GM18508 (cell line): ENCODE measurements around the gene RCBTB1.
"Not testable (repeated sequence)": the region's sequence is repeated elsewhere in the genome, so short reads cannot be mapped to it uniquely, and the experiment has no call there.

Experiments
- ATAC-seq: cut with Tn5 transposase; IDR thresholded peaks from one replicate; pipeline ENCODE4 v1.9.1; 2021; ENCODE audit warnings: moderate number of reproducible peaks; ENCODE audit not compliant: insufficient read depth, unreplicated experiment

Gene RCBTB1

DNA sequence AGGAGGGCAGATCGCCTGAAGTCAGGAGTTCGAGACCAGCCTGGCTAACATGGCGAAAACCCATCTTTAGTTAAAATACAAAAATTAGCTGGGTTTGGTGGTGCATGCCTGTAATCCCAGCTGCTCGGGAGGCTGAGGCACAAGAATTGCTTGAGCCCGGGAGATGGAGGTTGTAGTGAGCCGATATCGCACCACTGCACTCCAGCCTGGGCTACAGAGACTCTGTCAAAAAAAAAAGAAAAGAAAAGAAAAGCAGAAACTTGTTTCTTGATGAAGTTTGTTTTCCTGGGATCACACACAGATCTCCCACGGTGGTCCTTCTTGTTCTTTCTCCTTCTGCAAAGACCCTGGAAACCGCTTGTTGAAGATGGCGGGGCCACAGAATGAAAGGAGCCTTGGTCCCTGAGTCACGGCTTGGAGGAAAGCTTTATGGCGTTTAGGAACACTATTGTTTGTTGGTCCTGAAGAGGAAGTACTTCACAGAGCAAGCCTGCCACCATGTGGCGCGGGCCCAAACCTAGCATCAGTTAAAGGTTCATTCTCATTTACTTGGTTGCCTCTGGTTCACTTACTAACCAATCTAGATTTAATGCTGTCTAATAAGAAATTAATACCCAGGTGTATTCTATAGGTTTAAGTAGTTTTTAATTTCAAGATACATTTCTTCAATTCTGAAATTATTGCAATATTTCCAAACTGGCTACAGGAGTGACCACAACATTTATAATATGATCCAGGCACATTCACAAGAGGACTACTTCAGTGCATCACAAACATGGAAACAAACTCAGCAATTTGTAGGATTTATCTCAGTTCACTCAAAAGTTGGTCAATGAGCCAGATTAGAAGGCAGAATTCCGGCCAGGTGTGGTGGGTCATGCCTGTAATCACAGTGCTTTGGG, 21.6 kb upstream of the RCBTB1 start:
- no peak for ATAC-seq

DNA sequence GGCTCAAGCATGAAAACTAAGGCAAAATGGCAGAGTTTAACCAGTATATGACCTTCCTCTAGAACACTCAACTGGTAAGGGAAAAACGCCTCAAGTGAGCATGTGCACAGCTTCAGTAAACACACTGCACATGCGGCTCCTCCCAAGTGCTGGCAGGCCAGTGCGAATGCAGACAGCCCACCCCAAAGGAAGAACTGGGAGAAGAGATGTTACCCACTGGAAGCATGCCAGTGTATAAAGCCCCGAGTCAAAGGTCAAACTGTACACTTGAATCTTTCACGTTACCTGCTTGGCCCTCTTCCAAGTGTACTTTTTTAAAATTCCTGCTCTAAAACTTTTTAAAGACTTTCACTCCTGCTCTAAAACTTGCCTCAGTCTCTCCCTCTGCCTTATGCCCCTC, 19.2 kb upstream of the RCBTB1 start:
- no peak for ATAC-seq

DNA sequence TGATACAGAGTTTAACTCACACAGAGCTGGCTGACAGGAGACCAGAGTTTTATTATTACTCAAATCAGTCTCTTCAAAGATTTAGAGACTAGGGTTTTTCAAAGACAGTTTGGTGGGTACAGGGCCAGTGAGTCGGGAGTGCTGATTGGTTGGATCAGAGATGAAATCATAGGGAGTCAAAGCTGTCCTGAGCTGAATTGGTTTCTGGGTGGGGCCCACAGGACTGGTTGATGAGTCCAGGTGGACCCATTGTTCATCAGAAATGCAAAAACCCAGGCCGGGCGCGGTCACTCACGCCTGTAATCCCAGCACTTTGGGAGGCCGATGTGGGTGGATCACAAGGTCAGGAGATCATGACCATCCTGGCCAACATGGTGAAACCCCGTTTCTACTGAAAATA, 17.3 kb upstream of the RCBTB1 start:
- not testable (repeated sequence) for ATAC-seq

DNA sequence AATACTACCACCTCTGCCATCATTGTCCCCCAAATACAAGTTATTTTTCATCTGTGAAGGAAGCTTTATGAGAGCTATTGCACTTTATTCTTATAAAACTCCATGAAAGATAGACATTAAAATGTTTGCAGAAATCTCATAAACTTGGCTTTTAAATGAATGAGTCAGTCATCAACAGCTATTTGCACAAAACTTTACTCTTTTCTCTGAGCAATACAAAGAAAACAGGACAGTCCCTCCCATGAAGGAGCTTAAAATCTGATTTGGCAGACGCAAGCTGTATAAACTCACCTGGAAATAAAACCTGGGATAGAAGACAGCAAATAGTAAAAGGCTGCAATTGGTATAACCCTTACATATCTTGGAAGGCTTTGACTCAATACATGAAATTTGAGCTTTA, 16.6 kb upstream of the RCBTB1 start:
- no peak for ATAC-seq

DNA sequence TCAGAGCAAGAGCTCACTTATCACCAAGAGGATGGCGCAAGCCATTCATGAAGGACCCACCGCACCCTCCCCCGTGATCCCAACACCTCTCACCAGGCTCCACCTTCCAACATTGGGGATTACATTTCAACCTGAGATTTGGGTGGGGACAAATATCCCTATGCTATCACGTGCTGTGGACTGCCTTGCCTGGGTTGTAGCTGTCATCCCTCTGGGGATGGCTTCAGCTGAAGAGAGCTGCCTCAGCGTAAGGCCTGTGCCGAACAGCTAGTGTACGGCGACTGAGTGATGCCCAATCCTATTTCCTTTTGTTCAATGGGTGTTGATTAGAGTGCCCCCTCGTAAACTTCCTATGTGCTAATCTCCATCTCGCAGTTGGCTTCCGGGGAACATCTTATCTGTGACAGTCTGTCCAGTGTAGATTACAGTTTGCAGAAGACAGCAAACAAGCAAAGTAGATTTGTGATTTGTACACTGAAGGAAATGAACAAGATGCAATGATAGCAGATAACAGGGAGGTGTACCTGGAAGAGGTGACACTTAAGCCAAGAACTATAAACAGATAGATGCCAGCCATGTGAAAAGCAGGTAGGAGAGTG, 11.8 kb upstream of the RCBTB1 start:
- no peak for ATAC-seq

DNA sequence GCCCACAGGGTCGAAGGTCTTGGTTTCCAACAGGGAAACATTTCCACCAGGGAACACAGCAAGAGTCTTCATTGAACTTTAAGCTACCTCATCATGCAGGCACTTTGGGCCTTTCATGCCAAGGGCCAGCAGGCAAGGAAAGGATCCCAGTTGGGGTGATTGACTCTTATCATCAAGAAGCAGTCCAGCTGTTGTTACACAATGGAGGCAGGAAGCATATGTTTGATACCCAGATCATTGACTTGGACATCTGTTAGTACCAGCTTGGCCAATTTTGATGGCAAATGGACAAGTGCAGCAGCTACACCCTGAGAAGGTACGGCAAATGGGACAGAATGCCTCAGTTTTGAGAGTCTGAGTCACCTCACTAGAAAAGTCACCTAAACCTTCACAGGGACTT, 10.9 kb upstream of the RCBTB1 start:
- no peak for ATAC-seq

DNA sequence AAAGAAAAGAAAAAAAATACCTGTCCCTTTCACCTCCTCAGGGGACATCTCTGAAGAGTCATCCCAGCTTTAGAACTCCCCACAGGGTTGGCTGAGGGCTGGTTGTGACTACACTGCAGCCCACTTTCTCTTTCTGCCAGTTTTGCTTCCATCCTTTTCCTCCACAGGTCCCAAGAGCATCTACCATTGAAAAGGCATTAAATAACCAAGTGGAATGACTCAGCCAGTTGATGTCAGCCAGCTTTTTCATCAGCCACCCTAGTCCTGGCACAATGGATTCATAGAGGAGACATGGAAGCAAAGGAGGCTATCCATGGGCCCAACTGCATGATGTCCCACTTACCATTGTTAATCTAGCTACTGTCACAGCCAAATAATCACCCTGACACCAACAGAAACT, 9.2 kb upstream of the RCBTB1 start:
- ATAC-seq = no peak

DNA sequence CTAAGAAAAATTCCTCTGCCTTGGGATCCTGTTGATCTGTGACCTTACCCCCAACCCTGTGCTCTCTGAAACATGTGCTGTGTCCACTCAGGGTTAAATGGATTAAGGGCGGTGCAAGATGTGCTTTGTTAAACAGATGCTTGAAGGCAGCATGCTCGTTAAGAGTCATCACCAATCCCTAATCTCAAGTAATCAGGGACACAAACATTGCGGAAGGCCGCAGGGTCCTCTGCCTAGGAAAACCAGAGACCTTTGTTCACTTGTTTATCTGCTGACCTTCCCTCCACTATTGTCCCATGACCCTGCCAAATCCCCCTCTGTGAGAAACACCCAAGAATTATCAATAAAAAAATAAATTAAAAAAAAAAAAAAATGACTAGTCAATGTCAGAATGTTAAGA, 8.5 kb upstream of the RCBTB1 start:
- not testable (repeated sequence) for ATAC-seq

DNA sequence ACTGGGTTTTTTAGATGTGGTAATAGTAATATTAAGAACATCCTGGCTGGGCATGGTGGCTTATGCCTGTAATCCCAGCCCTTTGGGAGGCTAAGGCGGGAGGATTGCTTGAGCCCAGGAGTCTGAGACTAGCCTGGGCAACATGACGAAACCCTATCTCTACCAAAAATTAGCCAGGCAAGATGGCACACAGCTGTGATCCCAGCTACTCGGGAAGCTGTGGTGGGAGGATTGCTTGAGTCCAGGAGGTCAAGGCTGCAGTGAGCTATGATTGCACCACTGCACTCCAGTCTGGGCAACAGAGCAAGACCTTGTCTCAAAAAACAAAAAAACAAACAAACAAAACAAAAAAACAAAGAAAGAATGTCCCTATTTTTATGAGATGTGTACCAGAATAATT, 5.4 kb upstream of the RCBTB1 start:
- not testable (repeated sequence) for ATAC-seq

DNA sequence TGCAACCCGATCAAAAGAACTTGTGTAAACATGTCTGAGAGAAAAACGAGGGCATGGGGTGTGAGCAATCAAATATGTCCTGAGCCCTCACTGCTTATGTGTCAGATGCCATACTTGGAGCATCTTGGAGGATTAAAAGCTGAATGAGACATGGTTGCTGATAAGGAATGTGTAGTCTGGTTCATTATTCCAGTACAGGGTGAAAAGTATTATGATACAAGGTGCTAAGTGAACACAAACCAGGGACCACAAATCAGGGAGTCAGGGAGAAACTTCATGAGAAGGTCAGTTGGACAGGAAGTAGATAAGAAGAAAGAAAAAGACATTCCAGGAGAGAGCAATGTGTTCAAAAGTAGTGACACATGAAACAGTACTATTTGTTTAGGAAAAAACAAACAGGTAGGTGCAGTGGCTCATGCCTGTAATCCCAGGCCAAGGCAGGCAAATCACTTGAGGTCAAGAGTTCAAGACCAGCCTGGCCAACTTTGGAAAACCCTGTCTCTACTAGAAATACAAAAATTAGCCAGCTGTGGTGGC, 2.0 kb upstream of the RCBTB1 start:
- no peak for ATAC-seq

DNA sequence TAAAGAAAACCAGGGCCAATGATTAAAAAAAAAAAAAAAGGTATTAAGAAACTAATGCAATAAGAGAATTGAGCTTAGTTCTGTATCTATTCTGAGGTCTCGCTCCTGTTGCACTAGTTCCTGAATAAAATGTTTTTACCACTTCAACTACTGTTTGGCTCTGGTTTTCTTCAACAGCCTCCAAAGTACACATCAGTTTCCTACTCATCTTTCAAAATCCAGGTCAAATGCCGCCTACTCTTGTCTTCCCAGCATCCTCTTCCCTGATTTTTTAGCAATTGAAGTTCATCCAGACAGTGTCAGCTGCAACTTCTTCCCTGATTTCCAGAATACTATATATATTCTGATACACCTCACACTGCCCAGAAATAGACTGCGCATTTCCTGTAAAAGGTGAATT, 1.4 kb upstream of the RCBTB1 start:
- ATAC-seq = no peak

DNA sequence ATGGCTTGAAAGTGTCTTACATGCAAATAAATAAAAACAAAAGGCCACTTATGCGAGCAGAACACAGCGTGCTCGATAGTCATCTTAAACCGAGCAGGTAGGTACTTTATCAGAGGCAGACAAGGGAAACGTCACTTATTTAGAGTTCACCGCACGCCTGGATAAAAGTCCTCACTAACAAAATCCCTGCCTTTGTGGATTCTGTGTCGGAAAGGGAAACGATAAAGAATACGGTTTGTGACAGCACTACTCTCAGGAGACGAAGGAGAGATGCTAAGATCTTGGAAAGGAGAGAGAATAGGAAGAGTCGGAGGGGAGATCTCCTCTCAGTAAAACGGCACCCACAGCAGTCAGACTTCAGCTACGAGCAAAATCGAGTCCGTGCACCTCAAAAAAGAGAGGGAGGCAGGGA, 581 bp downstream of the RCBTB1 start:
- ATAC-seq = peak; percentile 21

DNA sequence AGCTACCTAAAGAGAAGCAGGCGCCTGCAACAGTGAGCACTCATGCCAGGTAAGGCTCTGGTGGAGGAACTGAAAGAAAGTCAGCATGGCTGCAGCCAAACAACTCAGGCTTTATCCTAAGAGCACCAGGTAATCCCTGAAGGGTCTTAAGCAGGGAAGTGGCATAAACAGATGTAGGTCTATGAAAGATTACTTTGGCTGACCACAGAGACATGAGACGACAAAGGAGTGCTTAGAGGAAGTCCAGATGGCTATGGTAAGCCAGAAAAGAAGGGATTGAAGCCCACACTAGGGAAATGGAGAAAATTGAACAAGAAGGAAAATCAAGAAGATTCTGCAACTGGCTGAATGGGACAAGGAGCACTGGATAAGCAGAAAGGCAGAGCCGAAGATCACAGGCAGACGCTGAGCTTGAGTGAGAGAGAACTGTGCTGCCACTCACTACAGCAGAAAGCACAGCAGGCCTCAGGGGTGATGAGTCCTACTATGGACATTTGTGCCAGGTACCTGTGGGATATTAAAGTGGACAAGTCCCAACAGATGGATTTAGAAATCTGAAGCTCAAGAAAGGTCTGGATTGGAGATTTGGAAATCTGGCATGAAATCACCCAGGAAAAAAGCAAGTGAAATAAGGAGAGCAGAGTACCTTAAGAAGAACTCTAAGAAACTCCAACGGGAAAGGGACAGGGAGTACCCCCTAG, 4.2 kb downstream of the RCBTB1 start:
- no peak for ATAC-seq

DNA sequence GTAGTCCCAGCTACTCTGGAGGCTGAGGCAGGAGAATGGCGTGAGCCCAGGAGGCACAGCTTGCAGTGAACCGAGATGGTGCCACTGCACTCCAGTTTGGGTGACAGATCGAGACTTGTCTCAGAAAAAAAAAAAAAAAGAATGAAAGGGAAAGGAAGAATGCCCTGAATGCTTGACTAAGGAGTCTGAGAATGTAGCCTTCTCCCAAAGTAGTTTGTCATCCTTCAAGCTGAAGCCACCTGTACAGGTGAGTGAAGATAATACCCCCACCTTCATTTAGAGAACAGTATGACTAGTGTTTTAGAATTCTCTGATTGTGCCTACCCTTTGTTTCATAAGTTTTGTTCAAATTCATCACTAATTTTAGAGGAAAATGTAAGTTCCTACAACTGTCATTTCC, 5.9 kb downstream of the RCBTB1 start:
- ATAC-seq = no peak

DNA sequence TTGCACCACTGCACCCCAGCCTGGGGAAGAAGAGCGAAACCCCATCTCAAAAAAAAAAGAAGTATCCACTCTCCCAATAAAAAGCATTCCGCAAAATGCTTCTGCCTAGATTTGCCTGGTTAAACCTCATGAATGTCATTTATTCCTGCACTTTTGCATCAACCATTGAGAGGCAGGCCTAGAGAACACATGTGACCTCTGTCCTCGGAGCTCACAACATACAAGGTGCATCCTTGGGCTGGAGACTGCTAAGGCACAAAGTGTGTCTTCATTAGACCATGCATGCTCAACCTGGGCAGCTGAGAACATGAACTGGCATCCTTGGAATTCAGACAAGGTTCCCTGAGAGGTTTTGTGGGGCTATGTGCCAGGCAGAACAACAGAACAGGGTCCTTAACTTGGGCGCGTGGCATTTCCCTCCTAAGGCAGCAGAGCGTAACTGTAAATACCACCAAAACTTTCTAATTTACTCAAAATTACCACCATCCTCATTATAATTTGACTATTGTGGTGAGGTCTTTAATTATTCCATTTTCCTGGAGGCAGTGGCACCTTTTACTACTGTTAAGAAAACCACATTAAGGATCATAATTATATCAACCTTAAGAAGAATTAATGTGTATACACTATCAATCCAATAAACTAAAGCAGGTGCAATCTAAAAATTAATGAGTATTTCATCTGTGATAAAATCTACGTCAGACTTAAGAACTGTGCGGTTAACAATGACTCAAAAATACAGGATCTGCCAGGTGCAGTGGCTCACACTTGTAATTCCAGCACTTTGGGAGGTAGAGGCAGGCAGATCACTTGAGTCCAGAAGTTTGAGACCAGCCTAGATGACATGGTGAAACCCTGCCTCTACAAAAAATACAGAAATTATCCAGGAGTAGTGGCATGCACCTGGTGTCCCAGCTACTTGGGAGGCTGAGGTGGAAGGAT, 13.8 kb downstream of the RCBTB1 start:
- ATAC-seq = no peak

DNA sequence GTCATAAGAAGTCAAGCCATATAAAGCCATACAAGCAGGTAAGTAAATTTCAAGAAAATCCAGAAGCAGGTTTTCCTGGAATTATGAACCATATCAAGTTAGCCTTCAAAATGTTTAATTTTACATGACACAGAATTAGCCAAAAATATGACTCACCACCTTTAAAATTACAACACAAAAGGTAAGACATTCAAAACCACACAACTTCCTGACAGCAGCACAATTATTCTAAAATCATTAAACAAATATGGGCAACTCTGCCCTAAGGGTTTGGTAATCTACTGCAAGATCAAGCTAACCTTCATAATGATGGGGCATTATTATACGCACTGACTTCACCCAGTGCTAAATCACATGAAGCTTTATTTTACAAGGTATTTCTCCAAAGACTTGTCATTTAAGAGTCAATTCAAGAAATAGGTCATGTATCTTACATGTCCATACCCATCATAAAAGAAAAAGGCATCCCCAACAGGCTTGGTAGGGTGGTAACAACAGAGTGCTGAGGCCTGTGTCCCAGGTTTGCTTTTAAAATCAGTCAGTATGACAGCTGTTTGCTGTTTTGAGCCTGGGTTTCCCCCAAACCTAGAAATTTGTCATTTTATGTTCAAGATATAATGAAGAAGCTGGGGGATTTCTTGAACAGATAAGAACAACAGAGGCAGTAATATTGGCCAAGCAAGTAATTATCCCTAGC, 15.2 kb downstream of the RCBTB1 start:
- no peak for ATAC-seq

DNA sequence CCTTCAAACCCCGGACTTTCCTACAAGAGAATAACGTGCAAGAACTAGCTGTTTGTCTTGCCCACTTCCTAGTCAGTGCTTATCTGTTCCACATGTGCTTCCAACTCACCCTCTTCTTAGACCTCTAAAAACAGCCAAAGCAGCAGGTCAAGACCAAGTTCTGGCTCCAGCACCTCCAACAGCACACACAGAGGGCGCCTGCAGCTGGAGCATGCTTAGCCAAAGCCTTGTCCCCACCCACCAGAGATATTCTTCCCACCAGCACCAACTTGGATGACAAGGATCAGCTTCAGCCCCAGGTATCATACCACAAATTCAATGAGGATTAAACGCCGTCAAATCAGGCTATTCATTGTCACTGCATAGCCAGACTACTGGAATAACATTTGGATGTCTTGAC, 17.9 kb downstream of the RCBTB1 start:
- ATAC-seq = no peak

DNA sequence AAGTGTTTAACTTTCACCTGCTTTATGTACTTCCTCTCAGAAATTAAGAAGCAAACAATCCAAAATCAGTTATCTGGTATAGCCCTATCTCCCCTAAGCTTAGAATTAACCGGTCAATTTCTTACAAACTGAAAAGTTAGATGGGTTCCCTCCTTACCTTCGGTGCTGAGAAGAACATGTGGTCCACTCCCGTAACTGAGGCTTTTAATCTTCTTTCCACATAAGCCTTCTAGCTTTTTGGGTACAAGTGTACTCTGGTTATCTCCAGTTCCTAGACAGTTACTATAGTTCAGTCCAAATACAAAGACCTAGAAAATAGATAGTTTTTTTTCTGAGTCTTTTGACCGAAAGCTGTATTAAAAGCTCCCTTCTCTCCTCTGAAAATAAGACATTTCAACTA, 18.9 kb downstream of the RCBTB1 start:
- ATAC-seq = no peak

DNA sequence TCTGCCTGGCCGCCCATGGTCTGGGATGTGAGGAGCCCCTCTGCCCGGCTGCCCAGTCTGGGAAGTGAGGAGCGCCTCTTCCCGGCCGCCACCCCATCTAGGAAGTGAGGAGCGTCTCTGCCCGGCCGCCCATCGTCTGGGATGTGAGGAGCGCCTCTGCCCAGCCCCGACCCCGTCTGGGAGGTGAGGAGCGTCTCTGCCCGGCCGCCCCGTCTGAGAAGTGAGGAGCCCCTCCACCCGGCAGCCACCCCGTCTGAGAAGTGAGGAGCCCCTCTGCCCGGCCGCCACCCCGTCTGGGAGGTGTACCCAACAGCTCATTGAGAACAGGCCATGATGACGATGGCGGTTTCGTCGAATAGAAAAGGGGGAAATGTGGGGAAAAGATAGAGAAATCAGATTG, 19.9 kb downstream of the RCBTB1 start:
- not testable (repeated sequence) for ATAC-seq
